Prostate gland (tissue), 2 donors: Measurements from ENCODE around the gene IER3. TPM values are rescaled to one million over a fixed set of nuclear protein-coding genes. Genes with fewer than 3 reads are reported as not detected.
"Not testable (repeated sequence)": the region's sequence is repeated elsewhere in the genome, so short reads cannot be mapped to it uniquely, and the experiment has no call there.

Experiments used
- DNase-seq: peaks from one replicate; pipeline ENCODE4 v3.0.0-alpha.2; 2019; ENCODE audit warnings: low spot score
- H3K27ac ChIP-seq, 2 donors: fragments of 200-600 bp; sonication (generic); 2 replicates each; pipeline ENCODE4 v1.5.1; 2017 to 2019
- H3K27me3 ChIP-seq: fragments of 200-600 bp; sonication (generic); replicated peaks from 2 replicates; pipeline ENCODE4 v1.5.1; 2019; ENCODE audit not compliant: insufficient read depth
- H3K36me3 ChIP-seq, 2 donors: fragments of 200-600 bp; sonication (generic); 1 replicate in 1 of 2; 2 replicates in 1 of 2; pipeline versions ENCODE4 v1.5.1 to v1.8.1; 2017 to 2019
- H3K4me1 ChIP-seq: fragments of 200-600 bp; sonication (generic); replicated peaks from 2 replicates; pipeline ENCODE4 v1.5.1; 2019
- H3K4me3 ChIP-seq, 2 donors: fragments of 200-600 bp; sonication (generic); 2 replicates each; pipeline ENCODE4 v1.5.1; 2017 to 2019
- H3K9me3 ChIP-seq: fragments of 200-600 bp; sonication (generic); 2 replicates; pipeline ENCODE4 v1.5.1; 2017
- CTCF ChIP-seq, 4 experiments: fragments of 200-600 bp in 2 of 4; fragments of 450-650 bp in 2 of 4; sonication (generic) in 2 of 4; IDR thresholded peaks; 1 replicate in 3 of 4; 2 replicates in 1 of 4; pipeline ENCODE4 v1.5.1; 2016 to 2019; ENCODE audit warnings: antibody characterized with exemption in 4 of 4, mild to moderate bottlenecking in 2 of 4, moderate library complexity in 2 of 4
- POLR2A ChIP-seq: fragments of 450-650 bp; IDR thresholded peaks from one replicate; pipeline ENCODE4 v1.6.1; 2016; ENCODE audit warnings: antibody characterized with exemption, mild to moderate bottlenecking
- POLR2AphosphoS5 ChIP-seq: sonication (generic); formaldehyde crosslinking; IDR thresholded peaks from one replicate; pipeline ENCODE4 v1.6.1; 2017; ENCODE audit warnings: antibody characterized with exemption
- WGBS: methylation state at CpG from one replicate; pipeline ENCODE4 v1.1.5; 2018; 5-methylcytosine and 5-hydroxymethylcytosine counted together
- intact Hi-C: fragments of 100-400 bp; cut with DNase I; formaldehyde crosslinking; loops from one replicate; pipeline ENCODE4 v1.14.2; 2022
- total RNA-seq, 2 donors: library from RNA; depleted of rRNA; stranded (reverse); fragments of >200 nt; gene quantifications; one replicate each; pipeline ENCODE4 v1.1.0, GENCODE V29; 2016

The IER3 gene
- total RNA-seq, 2 donors from 2014 or later: 13.9 to 26.4 TPM

DNA sequence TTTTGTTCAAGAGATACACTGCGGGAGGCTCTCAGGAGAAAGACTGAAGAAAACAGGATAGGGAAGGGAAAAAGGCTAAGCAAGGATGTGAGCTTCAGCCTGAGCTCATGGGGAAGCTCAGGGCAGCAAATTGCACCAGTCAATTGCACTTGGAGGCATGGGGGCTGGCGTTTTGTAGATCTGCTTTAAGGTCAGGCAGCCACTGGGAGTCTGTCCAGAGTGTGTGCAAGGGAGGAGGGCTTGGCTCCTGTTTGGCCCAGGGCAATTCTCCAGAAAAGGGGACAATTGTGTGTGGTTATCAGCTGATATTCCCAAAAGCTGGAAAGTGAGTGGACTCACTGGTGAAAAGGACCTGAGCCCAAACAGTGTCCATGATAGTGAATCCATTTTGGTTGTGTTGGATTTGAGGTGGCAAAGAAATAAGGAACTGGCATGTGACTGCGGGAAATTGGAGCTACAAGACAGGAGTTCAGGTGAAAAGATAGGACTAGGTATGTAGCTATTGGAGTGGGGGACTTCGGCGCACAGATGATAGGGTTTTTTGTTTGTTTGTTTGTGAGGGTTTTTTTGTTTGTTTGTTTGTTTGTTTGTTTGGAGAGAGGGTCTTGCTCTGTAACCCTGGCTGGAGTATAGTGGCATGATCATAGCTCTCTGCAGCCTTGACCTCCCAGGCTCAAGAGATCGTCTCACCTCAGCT, 22.3 kb upstream of the IER3 start:
- H3K9me3 ChIP-seq: no peaks in the 10 kb centered on the region
- TF ChIP-seq POLR2A (no peak), CTCF (IDR thresholded peaks at IDR 0.05) (no peak), POLR2AphosphoS5 (no peak)
- intact Hi-C loops: no loop called here
- H3K4me3 ChIP-seq: no peak overlapping the region
- no peaks in the 10 kb centered on the region for H3K27me3 ChIP-seq
- DNase-seq: no peak
- H3K4me1 ChIP-seq: peaks cover 6% of the 10 kb centered on the region
- no peak overlapping the region for H3K27ac ChIP-seq
- no peaks in the 10 kb centered on the region for H3K36me3 ChIP-seq
- WGBS: 88% methylated on average over 6 of the region's 6 CpGs

GRCh38 chr6:30765495-30765894, 21.1 kb upstream of the IER3 start:
- intact Hi-C loops, H3K4me1 ChIP-seq: not testable (repeated sequence)

GRCh38 chr6:30764490-30765043, 20.2 kb upstream of the IER3 start:
- intact Hi-C loops: not testable (repeated sequence)
- peak overlapping the region in 1 of 2 donors; percentile 63 for H3K27ac ChIP-seq

More at GRCh38 chr6:30765495-30765894, 21.1 kb upstream of the IER3 start:
- not testable (repeated sequence) for DNase-seq, H3K27ac ChIP-seq, H3K9me3 ChIP-seq, H3K36me3 ChIP-seq, H3K27me3 ChIP-seq, H3K4me3 ChIP-seq
- 68% methylated on average over 1 of the region's 1 CpG for WGBS

DNA sequence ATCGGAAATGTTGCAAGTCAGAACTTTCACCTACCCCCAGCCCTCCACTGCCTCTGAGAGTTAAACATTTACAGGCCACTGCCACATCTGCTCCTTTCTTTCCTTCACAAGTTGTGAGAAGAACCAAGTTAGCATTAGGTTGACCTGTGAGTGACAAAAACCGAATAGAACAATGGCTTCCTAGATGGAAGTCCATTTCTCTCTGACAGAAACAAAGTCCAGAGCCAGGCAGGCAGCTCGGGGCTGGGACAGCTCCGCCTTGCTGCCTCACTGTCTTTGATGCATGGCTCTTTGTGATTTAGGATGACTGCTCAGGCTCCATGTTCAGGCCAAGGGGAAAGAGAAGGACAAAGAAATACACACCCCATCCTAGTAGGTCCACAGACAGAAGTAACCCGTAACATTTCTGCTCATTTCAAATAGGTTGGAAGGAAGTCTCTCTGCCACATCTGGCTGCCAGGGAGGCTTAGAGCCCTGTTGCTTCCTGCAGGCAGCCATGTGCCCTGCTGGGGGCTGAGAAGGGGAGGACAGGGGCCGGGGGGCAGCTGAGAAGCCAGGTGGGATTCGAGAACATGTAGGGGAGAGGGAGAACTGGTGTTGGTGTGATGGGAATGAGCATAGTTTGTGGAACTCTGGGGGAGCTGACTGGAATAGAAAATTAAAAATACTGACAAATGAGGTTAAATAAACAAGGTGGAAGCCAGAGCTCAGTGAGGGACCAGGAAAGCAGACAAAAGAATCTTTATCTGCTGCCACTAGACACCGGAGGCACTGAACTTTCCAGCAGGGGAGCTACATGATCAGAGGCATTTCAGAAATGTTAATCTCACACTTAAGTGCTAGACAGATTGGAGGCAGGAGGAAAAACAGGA, 19.5 kb upstream of the IER3 start:
- peak overlapping the region; percentile 43 to 63 for H3K27ac ChIP-seq
- WGBS: 52% methylated on average over 8 of the region's 8 CpGs
- intact Hi-C loops: no loop called here
- no peak overlapping the region for H3K4me3 ChIP-seq
- H3K9me3 ChIP-seq: no peaks in the 10 kb centered on the region
- TF ChIP-seq POLR2AphosphoS5 (peak; percentile 54), CTCF (IDR thresholded peaks at IDR 0.05) (peak in 2 of 4 experiments; percentile 24 to 31), POLR2A (no peak)
- H3K27me3 ChIP-seq: no peaks in the 10 kb centered on the region
- no peaks in the 10 kb centered on the region for H3K4me1 ChIP-seq
- no peaks in the 10 kb centered on the region for H3K36me3 ChIP-seq
- no peak for DNase-seq

More at GRCh38 chr6:30764490-30765043, 20.2 kb upstream of the IER3 start:
- WGBS: 39% methylated on average over 13 of the region's 13 CpGs
- peak; percentile 0 for TF ChIP-seq POLR2AphosphoS5
- DNase-seq, H3K36me3 ChIP-seq, H3K27me3 ChIP-seq, H3K4me1 ChIP-seq, H3K9me3 ChIP-seq, H3K4me3 ChIP-seq: not testable (repeated sequence)

GRCh38 chr6:30763155-30763617, 18.8 kb upstream of the IER3 start:
- Histone ChIP-seq H3K4me3 (no peak overlapping the region), H3K27me3 (no peaks in the 10 kb centered on the region), H3K27ac (no peak overlapping the region), H3K4me1 (no peaks in the 10 kb centered on the region), H3K9me3 (no peaks in the 10 kb centered on the region), H3K36me3 (no peaks in the 10 kb centered on the region)
- intact Hi-C loops: no loop called here
- 77% methylated on average over 1 of the region's 1 CpG for WGBS
- no peak for DNase-seq
- TF ChIP-seq CTCF (IDR thresholded peaks at IDR 0.05) (no peak), POLR2AphosphoS5 (no peak), POLR2A (no peak)
